ENCODE data around the gene PTP4A2.
"Not testable (repeated sequence)": the region's sequence is repeated elsewhere in the genome, so short reads cannot be mapped to it uniquely, and the experiment has no call there.

Gene PTP4A2

GRCh38 chr1:31897526-31898100 is 40.6 kb downstream of the PTP4A2 start:
- Histone ChIP-seq H2AK5ac (ENCODE audit: low read length) (no peak overlapping the region), H2BK5ac (ENCODE audit: low read length) (no peak overlapping the region), H4K8ac (ENCODE audit: low read depth, low read length) (no peak overlapping the region), H3K9ac (ENCODE audit: low read length) (no peak overlapping the region), H3K18ac (ENCODE audit: low read length) (no peak overlapping the region), H3K36me3 (ENCODE audit: control insufficient read depth, insufficient read depth, low read length) (no peaks in the 10 kb centered on the region), H3K4me3 (ENCODE audit: low read length) (no peak overlapping the region), H3K56ac (ENCODE audit: low read length) (no peak overlapping the region), H4K5ac (ENCODE audit: low read length) (no peak overlapping the region), H3K27ac (ENCODE audit: low read depth, low read length) (no peak overlapping the region), H3K79me1 (ENCODE audit: low read length) (no peaks in the 10 kb centered on the region), H3K79me2 (ENCODE audit: control insufficient read depth, insufficient read depth, low read length) (no peaks in the 10 kb centered on the region), H3K23ac (ENCODE audit: low read length) (no peak overlapping the region), H3K4me2 (ENCODE audit: low read length) (no peak overlapping the region), H3K4ac (ENCODE audit: low read depth, low read length) (no peak overlapping the region), H3K4me1 (ENCODE audit: control insufficient read depth, low read depth, low read length) (no peaks in the 10 kb centered on the region), H2BK120ac (ENCODE audit: low read depth, low read length) (no peak overlapping the region), H3K27me3 (ENCODE audit: insufficient read depth, low read length, poor library complexity) (no peaks in the 10 kb centered on the region), H2BK15ac (replicated peaks; ENCODE audit: low read depth) (no peak overlapping the region)
- no peak for DNase-seq
- WGBS (ENCODE audit: extremely low coverage, insufficient coverage, low lambda C conversion rate): no CpG with 5 or more reads among the region's 6 CpGs

- H3K4me2 ChIP-seq (ENCODE audit: low read length); DNase-seq; H3K79me2 ChIP-seq (ENCODE audit: control insufficient read depth, insufficient read depth, low read length); H2BK15ac ChIP-seq (replicated peaks; ENCODE audit: low read depth); H2BK5ac ChIP-seq (ENCODE audit: low read length); H3K18ac ChIP-seq (ENCODE audit: low read length); H2BK120ac ChIP-seq (ENCODE audit: low read depth, low read length); H4K8ac ChIP-seq (ENCODE audit: low read depth, low read length); H3K36me3 ChIP-seq (ENCODE audit: control insufficient read depth, insufficient read depth, low read length); H3K9ac ChIP-seq (ENCODE audit: low read length); H3K4me1 ChIP-seq (ENCODE audit: control insufficient read depth, low read depth, low read length); H3K27me3 ChIP-seq (ENCODE audit: insufficient read depth, low read length, poor library complexity); H3K56ac ChIP-seq (ENCODE audit: low read length); H3K27ac ChIP-seq (ENCODE audit: low read depth, low read length); H3K79me1 ChIP-seq (ENCODE audit: low read length); H3K23ac ChIP-seq (ENCODE audit: low read length); H2AK5ac ChIP-seq (ENCODE audit: low read length); H4K5ac ChIP-seq (ENCODE audit: low read length); H3K4ac ChIP-seq (ENCODE audit: low read depth, low read length); H3K4me3 ChIP-seq (ENCODE audit: low read length): not testable (repeated sequence)
- no CpG with 5 or more reads among the region's 2 CpGs for WGBS (ENCODE audit: extremely low coverage, insufficient coverage, low lambda C conversion rate)
Measured at GRCh38 chr1:31895474-31896198, 42.5 kb downstream of the PTP4A2 start.

- Histone ChIP-seq H3K27me3 (ENCODE audit: insufficient read depth, low read length, poor library complexity) (no peaks in the 10 kb centered on the region), H2BK120ac (ENCODE audit: low read depth, low read length) (no peak overlapping the region), H3K4ac (ENCODE audit: low read depth, low read length) (no peak overlapping the region), H3K27ac (ENCODE audit: low read depth, low read length) (no peak overlapping the region), H3K4me1 (ENCODE audit: control insufficient read depth, low read depth, low read length) (no peaks in the 10 kb centered on the region), H3K56ac (ENCODE audit: low read length) (no peak overlapping the region), H3K23ac (ENCODE audit: low read length) (no peak overlapping the region), H3K36me3 (ENCODE audit: control insufficient read depth, insufficient read depth, low read length) (no peaks in the 10 kb centered on the region), H3K4me3 (ENCODE audit: low read length) (no peak overlapping the region), H2AK5ac (ENCODE audit: low read length) (no peak overlapping the region), H3K4me2 (ENCODE audit: low read length) (no peak overlapping the region), H2BK5ac (ENCODE audit: low read length) (no peak overlapping the region), H4K8ac (ENCODE audit: low read depth, low read length) (no peak overlapping the region), H3K18ac (ENCODE audit: low read length) (no peak overlapping the region), H3K79me2 (ENCODE audit: control insufficient read depth, insufficient read depth, low read length) (no peaks in the 10 kb centered on the region), H2BK15ac (replicated peaks; ENCODE audit: low read depth) (no peak overlapping the region), H3K9ac (ENCODE audit: low read length) (no peak overlapping the region), H4K5ac (ENCODE audit: low read length) (no peak overlapping the region), H3K79me1 (ENCODE audit: low read length) (no peaks in the 10 kb centered on the region)
- DNase-seq: no peak
- no CpG with 5 or more reads among the region's 3 CpGs for WGBS (ENCODE audit: extremely low coverage, insufficient coverage, low lambda C conversion rate)
Measured at GRCh38 chr1:31891280-31891679, 46.9 kb downstream of the PTP4A2 start.

- no peak overlapping the region for H3K4ac ChIP-seq (ENCODE audit: low read depth, low read length)
- H3K18ac ChIP-seq (ENCODE audit: low read length): no peak overlapping the region
- H3K4me3 ChIP-seq (ENCODE audit: low read length): no peak overlapping the region
- no peaks in the 10 kb centered on the region for H3K4me1 ChIP-seq (ENCODE audit: control insufficient read depth, low read depth, low read length)
- H3K23ac ChIP-seq (ENCODE audit: low read length): no peak overlapping the region
- no peak overlapping the region for H3K56ac ChIP-seq (ENCODE audit: low read length)
- WGBS (ENCODE audit: extremely low coverage, insufficient coverage, low lambda C conversion rate): no CpG with 5 or more reads among the region's 7 CpGs
- no peak overlapping the region for H2AK5ac ChIP-seq (ENCODE audit: low read length)
- no peak overlapping the region for H4K8ac ChIP-seq (ENCODE audit: low read depth, low read length)
- H2BK15ac ChIP-seq (replicated peaks; ENCODE audit: low read depth): no peak overlapping the region
- H3K79me2 ChIP-seq (ENCODE audit: control insufficient read depth, insufficient read depth, low read length): no peaks in the 10 kb centered on the region
- no peak overlapping the region for H3K27ac ChIP-seq (ENCODE audit: low read depth, low read length)
- H3K79me1 ChIP-seq (ENCODE audit: low read length): no peaks in the 10 kb centered on the region
- H3K27me3 ChIP-seq (ENCODE audit: insufficient read depth, low read length, poor library complexity): no peaks in the 10 kb centered on the region
- DNase-seq: no peak
- no peak overlapping the region for H4K5ac ChIP-seq (ENCODE audit: low read length)
- no peaks in the 10 kb centered on the region for H3K36me3 ChIP-seq (ENCODE audit: control insufficient read depth, insufficient read depth, low read length)
- no peak overlapping the region for H3K4me2 ChIP-seq (ENCODE audit: low read length)
- no peak overlapping the region for H3K9ac ChIP-seq (ENCODE audit: low read length)
- no peak overlapping the region for H2BK120ac ChIP-seq (ENCODE audit: low read depth, low read length)
- H2BK5ac ChIP-seq (ENCODE audit: low read length): no peak overlapping the region
Measured at GRCh38 chr1:31888291-31888690, 49.9 kb downstream of the PTP4A2 start.

- H3K18ac ChIP-seq (ENCODE audit: low read length): no peak overlapping the region
- DNase-seq: no peak
- H3K27ac ChIP-seq (ENCODE audit: low read depth, low read length): no peak overlapping the region
- no peak overlapping the region for H2AK5ac ChIP-seq (ENCODE audit: low read length)
- H3K4me1 ChIP-seq (ENCODE audit: control insufficient read depth, low read depth, low read length): no peaks in the 10 kb centered on the region
- no peak overlapping the region for H3K4me2 ChIP-seq (ENCODE audit: low read length)
- no peaks in the 10 kb centered on the region for H3K36me3 ChIP-seq (ENCODE audit: control insufficient read depth, insufficient read depth, low read length)
- no peaks in the 10 kb centered on the region for H3K79me1 ChIP-seq (ENCODE audit: low read length)
- H3K4me3 ChIP-seq (ENCODE audit: low read length): no peak overlapping the region
- H3K23ac ChIP-seq (ENCODE audit: low read length): no peak overlapping the region
- no peak overlapping the region for H3K9ac ChIP-seq (ENCODE audit: low read length)
- H3K27me3 ChIP-seq (ENCODE audit: insufficient read depth, low read length, poor library complexity): no peaks in the 10 kb centered on the region
- H2BK5ac ChIP-seq (ENCODE audit: low read length): no peak overlapping the region
- H2BK15ac ChIP-seq (replicated peaks; ENCODE audit: low read depth): no peak overlapping the region
- no peaks in the 10 kb centered on the region for H3K79me2 ChIP-seq (ENCODE audit: control insufficient read depth, insufficient read depth, low read length)
- WGBS (ENCODE audit: extremely low coverage, insufficient coverage, low lambda C conversion rate): no CpG with 5 or more reads among the region's 3 CpGs
- no peak overlapping the region for H3K4ac ChIP-seq (ENCODE audit: low read depth, low read length)
- no peak overlapping the region for H2BK120ac ChIP-seq (ENCODE audit: low read depth, low read length)
- H4K5ac ChIP-seq (ENCODE audit: low read length): no peak overlapping the region
- H3K56ac ChIP-seq (ENCODE audit: low read length): no peak overlapping the region
- no peak overlapping the region for H4K8ac ChIP-seq (ENCODE audit: low read depth, low read length)
Measured at GRCh38 chr1:31886866-31887265, 51.3 kb downstream of the PTP4A2 start.

GRCh38 chr1:31885851-31886250 is 52.3 kb downstream of the PTP4A2 start:
- Histone ChIP-seq H3K4me1 (ENCODE audit: control insufficient read depth, low read depth, low read length) (no peaks in the 10 kb centered on the region), H3K36me3 (ENCODE audit: control insufficient read depth, insufficient read depth, low read length) (no peaks in the 10 kb centered on the region), H3K4me2 (ENCODE audit: low read length) (no peak overlapping the region), H4K5ac (ENCODE audit: low read length) (no peak overlapping the region), H3K9ac (ENCODE audit: low read length) (no peak overlapping the region), H3K27ac (ENCODE audit: low read depth, low read length) (no peak overlapping the region), H2BK5ac (ENCODE audit: low read length) (no peak overlapping the region), H3K23ac (ENCODE audit: low read length) (no peak overlapping the region), H2BK15ac (replicated peaks; ENCODE audit: low read depth) (no peak overlapping the region), H2AK5ac (ENCODE audit: low read length) (no peak overlapping the region), H3K79me1 (ENCODE audit: low read length) (no peaks in the 10 kb centered on the region), H3K27me3 (ENCODE audit: insufficient read depth, low read length, poor library complexity) (no peaks in the 10 kb centered on the region), H3K4me3 (ENCODE audit: low read length) (no peak overlapping the region), H3K56ac (ENCODE audit: low read length) (no peak overlapping the region), H4K8ac (ENCODE audit: low read depth, low read length) (no peak overlapping the region), H3K18ac (ENCODE audit: low read length) (no peak overlapping the region), H3K4ac (ENCODE audit: low read depth, low read length) (no peak overlapping the region), H2BK120ac (ENCODE audit: low read depth, low read length) (no peak overlapping the region), H3K79me2 (ENCODE audit: control insufficient read depth, insufficient read depth, low read length) (no peaks in the 10 kb centered on the region)
- DNase-seq: no peak
- no CpG with 5 or more reads among the region's 2 CpGs for WGBS (ENCODE audit: extremely low coverage, insufficient coverage, low lambda C conversion rate)

Measured in mesendoderm (in vitro differentiated cells).